ENCODE measurements around the gene GLCE. TPM values are rescaled to one million over a fixed set of nuclear protein-coding genes. Genes with fewer than 3 reads are reported as not detected.

The GLCE gene
- total RNA-seq, 1 donor = 17.7 TPM

- no peak for DNase-seq (ENCODE audit: low read depth)
- H3K4me3 ChIP-seq (ENCODE audit: low read depth, low read length) = no peak overlapping the region
- no peak for TF ChIP-seq CTCF (IDR thresholded peaks at IDR 0.05; ENCODE audit: insufficient read depth, low read depth, low read length)
Observed at GRCh38 chr15:69172847-69173246, 12.4 kb downstream of the GLCE start.

- no peak for DNase-seq (ENCODE audit: low read depth)
- no peak overlapping the region for H3K4me3 ChIP-seq (ENCODE audit: low read depth, low read length)
- no peak for TF ChIP-seq CTCF (IDR thresholded peaks at IDR 0.05; ENCODE audit: insufficient read depth, low read depth, low read length)
Observed at GRCh38 chr15:69175536-69175935, 15.1 kb downstream of the GLCE start.

GRCh38 chr15:69181424-69181823 is 21.0 kb downstream of the GLCE start:
- no peak for TF ChIP-seq CTCF (IDR thresholded peaks at IDR 0.05; ENCODE audit: insufficient read depth, low read depth, low read length)
- no peak for DNase-seq (ENCODE audit: low read depth)
- no peak overlapping the region for H3K4me3 ChIP-seq (ENCODE audit: low read depth, low read length)

- TF ChIP-seq CTCF (IDR thresholded peaks at IDR 0.05; ENCODE audit: insufficient read depth, low read depth, low read length) = no peak
- no peak for DNase-seq (ENCODE audit: low read depth)
- H3K4me3 ChIP-seq (ENCODE audit: low read depth, low read length) = no peak overlapping the region
Observed at GRCh38 chr15:69185216-69185615, 24.8 kb downstream of the GLCE start.

- no peak for DNase-seq (ENCODE audit: low read depth)
- no peak for TF ChIP-seq CTCF (IDR thresholded peaks at IDR 0.05; ENCODE audit: insufficient read depth, low read depth, low read length)
- no peak overlapping the region for H3K4me3 ChIP-seq (ENCODE audit: low read depth, low read length)
Observed at GRCh38 chr15:69185706-69186105, 25.3 kb downstream of the GLCE start.

GRCh38 chr15:69189157-69189556 is 28.7 kb downstream of the GLCE start:
- TF ChIP-seq CTCF (IDR thresholded peaks at IDR 0.05; ENCODE audit: insufficient read depth, low read depth, low read length) = no peak
- H3K4me3 ChIP-seq (ENCODE audit: low read depth, low read length) = no peak overlapping the region
- no peak for DNase-seq (ENCODE audit: low read depth)

- no peak for TF ChIP-seq CTCF (IDR thresholded peaks at IDR 0.05; ENCODE audit: insufficient read depth, low read depth, low read length)
- H3K4me3 ChIP-seq (ENCODE audit: low read depth, low read length) = no peak overlapping the region
- DNase-seq (ENCODE audit: low read depth) = no peak
Observed at GRCh38 chr15:69190091-69190490, 29.7 kb downstream of the GLCE start.

Measured in fibroblast of villous mesenchyme (primary cell).